ENCODE results near the gene SPDEF.

GRCh38 chr6:34534146-34534545 lies 22.0 kb downstream of the SPDEF start:
- TF ChIP-seq ZNF449 (tag by site-specific recombination; IDR thresholded peaks at IDR 0.05) (no peak), PBX3 (CRISPR knock-in tag; IDR thresholded peaks at IDR 0.05) (no peak), KLF16 (tag by site-specific recombination; IDR thresholded peaks at IDR 0.05) (no peak), CTCF (tag by site-specific recombination; IDR thresholded peaks at IDR 0.05) (no peak), KLF10 (tag by site-specific recombination; IDR thresholded peaks at IDR 0.05) (no peak), TSHZ1 (tag by site-specific recombination; IDR thresholded peaks at IDR 0.05; ENCODE audit: borderline replicate concordance) (no peak), YY2 (tag by site-specific recombination; IDR thresholded peaks at IDR 0.05) (no peak), ZNF510 (tag by site-specific recombination; IDR thresholded peaks at IDR 0.05; ENCODE audit: insufficient replicate concordance) (no peak), ZBTB7A (tag by site-specific recombination; IDR thresholded peaks at IDR 0.05; ENCODE audit: low read depth) (no peak), ZBTB49 (tag by site-specific recombination; IDR thresholded peaks at IDR 0.05; ENCODE audit: low read depth) (no peak), KLF7 (tag by site-specific recombination; IDR thresholded peaks at IDR 0.05; ENCODE audit: borderline replicate concordance) (no peak), REPIN1 (tag by site-specific recombination; IDR thresholded peaks at IDR 0.05; ENCODE audit: low read depth) (no peak)

All from HEK293 (cell line).